Measurements from ENCODE around the gene DDX24.

GRCh38 chr14:94009767-94010166, 71.2 kb downstream of the DDX24 start:
- TF ChIP-seq CTCF (conservative IDR thresholded peaks at IDR 0.05; ENCODE audit: low read length), result no peak
- TF ChIP-seq EZH2phosphoT487 (IDR thresholded peaks at IDR 0.05; ENCODE audit: borderline replicate concordance, low read depth, low read length), result no peak

All from OCI-LY7 (cell line).